ENCODE results near the gene PTH. TPM values are rescaled to one million over a fixed set of nuclear protein-coding genes. Genes with fewer than 3 reads are reported as not detected.

The PTH gene
- total and polyA plus RNA-seq, 2 of the 8 experiments (the other 6 are each of a cell fraction or from before 2014, with no cell fraction given), result not detected

- POLR2A ChIA-PET (ENCODE audit: partially characterized antibody), result interaction anchor here (0.6 kb wide), 1 partner anchor 34 kb away, joined by 4 read pairs; no protein-coding TSS in a partner anchor
- peak in 1 of 2 experiments; percentile 5 for DNase-seq (ENCODE audit: low read depth in 1 of 2, low spot score in 2 of 2)
- H3K79me1 ChIP-seq (ENCODE audit: low read depth, low read length), result no peaks in the 10 kb centered on the region
These were observed 40.0 kb upstream of the PTH start for GRCh38 chr11:13535819-13536218.

More at GRCh38 chr11:13535819-13536218, 40.0 kb upstream of the PTH start:
- no peak overlapping the region for H2BK120ac ChIP-seq (replicated peaks; ENCODE audit: low read depth, low read length)
- peaks cover 11 to 13% of the 10 kb centered on the region in 2 experiments for H3K9me3 ChIP-seq (ENCODE audit: insufficient read depth in 2 of 2, low read depth in 1 of 2, low read length in 1 of 2)
- no peak overlapping the region for H2BK15ac ChIP-seq (ENCODE audit: low read length)
- H3K4me2 ChIP-seq (ENCODE audit: insufficient read depth in 1 of 2, low read depth in 2 of 2, low read length in 2 of 2), result no peak overlapping the region
- H4K20me1 ChIP-seq (replicated peaks in 1 of 2; ENCODE audit: control insufficient read depth in 1 of 2, insufficient read depth in 2 of 2, low read length in 2 of 2), result no peaks in the 10 kb centered on the region
- no peaks in the 10 kb centered on the region for H3K27me3 ChIP-seq (replicated peaks in 1 of 4; ENCODE audit: control insufficient read depth in 3 of 4, extremely low read depth in 1 of 4, insufficient read depth in 3 of 4, low read length in 3 of 4)
- no peak overlapping the region for H3K9ac ChIP-seq (replicated peaks in 1 of 4; ENCODE audit: extremely low read depth in 1 of 4, low read depth in 3 of 4, low read length in 3 of 4)
- no peak overlapping the region for H2BK20ac ChIP-seq (ENCODE audit: low read length)
- no peak overlapping the region for H2BK5ac ChIP-seq (ENCODE audit: low read depth, low read length)
- no peak overlapping the region for H2AK5ac ChIP-seq (ENCODE audit: low read depth, low read length)
- H4K5ac ChIP-seq (ENCODE audit: insufficient read length, low read depth, low read length), result no peak overlapping the region
- no peak overlapping the region for H3K4ac ChIP-seq (replicated peaks; ENCODE audit: insufficient read length, low read depth, low read length)
- no peaks in the 10 kb centered on the region for H3K79me2 ChIP-seq (ENCODE audit: control insufficient read depth in 1 of 2, insufficient read depth in 2 of 2, low read length in 2 of 2)
- H4K8ac ChIP-seq (ENCODE audit: extremely low read depth, insufficient read depth, low read length), result no peak overlapping the region
- no peak overlapping the region for H3K14ac ChIP-seq (ENCODE audit: insufficient read length)
- no peaks in the 10 kb centered on the region for H3K4me1 ChIP-seq (replicated peaks in 1 of 4; ENCODE audit: control insufficient read depth in 3 of 4, insufficient read depth in 4 of 4, low read length in 3 of 4)
- no peak overlapping the region for H2AFZ ChIP-seq (ENCODE audit: low read length)
- H2BK12ac ChIP-seq (ENCODE audit: low read depth, low read length), result no peak overlapping the region
- no peaks in the 10 kb centered on the region for H3K36me3 ChIP-seq (ENCODE audit: control insufficient read depth in 2 of 4, insufficient read depth in 4 of 4, low read length in 3 of 4)
- FAIRE-seq, result no peak
- H3K27ac ChIP-seq (ENCODE audit: low read depth, low read length), result no peak overlapping the region
- 59% methylated on average over 2 of the region's 2 CpGs; no CpG with 5 or more reads in 1 of the 2 experiments for WGBS, 2 experiments (ENCODE audit: extremely low coverage in 1 of 2, insufficient coverage in 1 of 2, insufficient read length in 1 of 2, insufficient replicate concordance in 2 of 2, low coverage in 1 of 2, low lambda C conversion rate in 2 of 2, missing lambda C conversion rate in 1 of 2)
- peak; percentile 63 to 77; a peak in 3 of 4 replicates for TF ChIP-seq RAD21 (IDR thresholded peaks at IDR 0.05 in 1 of 2, conservative IDR thresholded peaks at IDR 0.05 in 1 of 2; ENCODE audit: low read depth in 2 of 2, low read length in 2 of 2)
- TF ChIP-seq CTCF (IDR thresholded peaks at IDR 0.05; ENCODE audit: control extremely low read depth in 1 of 3, insufficient read depth in 1 of 3, low read depth in 1 of 3, low read length in 3 of 3), result peak in 2 of 3 experiments; percentile 53 to 64; a peak in 3 of 4 replicates
- no peak for TF ChIP-seq YY1 (IDR thresholded peaks at IDR 0.05; ENCODE audit: low read depth, low read length)
- H4K91ac ChIP-seq (replicated peaks; ENCODE audit: insufficient read length, low read length), result no peak overlapping the region
- no peak overlapping the region for H3K23ac ChIP-seq (ENCODE audit: insufficient read length)
- H3K23me2 ChIP-seq (ENCODE audit: low read depth, low read length), result no peaks in the 10 kb centered on the region
- no peak overlapping the region for H3K56ac ChIP-seq (replicated peaks; ENCODE audit: insufficient read length, low read depth, low read length)
- H3K4me3 ChIP-seq (ENCODE audit: extremely low read depth in 1 of 4, insufficient read depth in 2 of 4, low read depth in 3 of 4, low read length in 4 of 4), result no peak overlapping the region
- no peak overlapping the region for H3K18ac ChIP-seq (ENCODE audit: extremely low read depth, low read length)
- CTCF ChIA-PET (ENCODE audit: partially characterized antibody), result interaction anchor here (0.6 to 2.7 kb wide), 9 partner anchors 11 to 271 kb away, joined by 3 to 26 read pairs (median 3); no protein-coding TSS in a partner anchor

All from H1 (cell line).